ENCODE results near the gene NAT14.
"Not testable (repeated sequence)": the region's sequence is repeated elsewhere in the genome, so short reads cannot be mapped to it uniquely, and the experiment has no call there.

The NAT14 gene

DNA sequence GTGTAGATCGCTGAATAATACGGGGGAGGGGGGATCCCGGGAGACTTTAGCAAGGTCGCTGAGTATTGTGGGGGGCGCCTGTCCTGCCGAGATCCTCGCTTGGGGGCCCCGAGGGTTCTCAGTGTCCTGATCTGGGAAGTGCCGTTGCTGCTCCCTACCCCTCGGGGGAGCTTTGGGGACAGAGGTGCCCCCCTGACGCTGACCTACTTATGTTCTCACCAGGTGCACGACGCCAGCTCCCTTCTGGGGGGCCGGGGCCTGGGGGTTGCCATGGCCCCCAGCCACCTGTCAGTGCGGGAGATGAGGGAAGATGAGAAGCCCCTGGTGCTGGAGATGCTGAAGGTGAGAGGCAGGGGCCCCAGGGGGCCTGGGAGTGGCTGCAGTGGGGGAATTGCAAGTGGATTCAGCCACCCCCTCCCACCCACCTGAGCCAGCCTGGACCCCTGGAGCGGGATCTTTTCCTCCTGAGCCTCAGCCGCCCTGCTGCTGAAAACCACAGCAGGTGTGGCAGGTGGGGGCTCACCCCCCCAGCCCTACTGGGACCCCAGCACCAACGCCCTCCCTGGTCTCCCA lies 537 bp downstream of the NAT14 start:
- no peak for DNase-seq (ENCODE audit: low read depth in 1 of 2, low spot score in 1 of 2)

- no peak for DNase-seq (ENCODE audit: low read depth in 1 of 2, low spot score in 1 of 2)
Measured at GRCh38 chr19:55486043-55486970, 1.3 kb downstream of the NAT14 start.

GRCh38 chr19:55486971-55487923 lies 2.3 kb downstream of the NAT14 start:
- no peak for DNase-seq (ENCODE audit: low read depth in 1 of 2, low spot score in 1 of 2)

- DNase-seq (ENCODE audit: low read depth in 1 of 2, low spot score in 1 of 2) = no peak
Measured at GRCh38 chr19:55487924-55488687, 3.1 kb downstream of the NAT14 start, which contains the start of gene SSC5D. Gene SSC5D, plus strand, starts transcription at chr19:55488436. Its CDS starts 154 bp downstream, at chr19:55488590.

DNA sequence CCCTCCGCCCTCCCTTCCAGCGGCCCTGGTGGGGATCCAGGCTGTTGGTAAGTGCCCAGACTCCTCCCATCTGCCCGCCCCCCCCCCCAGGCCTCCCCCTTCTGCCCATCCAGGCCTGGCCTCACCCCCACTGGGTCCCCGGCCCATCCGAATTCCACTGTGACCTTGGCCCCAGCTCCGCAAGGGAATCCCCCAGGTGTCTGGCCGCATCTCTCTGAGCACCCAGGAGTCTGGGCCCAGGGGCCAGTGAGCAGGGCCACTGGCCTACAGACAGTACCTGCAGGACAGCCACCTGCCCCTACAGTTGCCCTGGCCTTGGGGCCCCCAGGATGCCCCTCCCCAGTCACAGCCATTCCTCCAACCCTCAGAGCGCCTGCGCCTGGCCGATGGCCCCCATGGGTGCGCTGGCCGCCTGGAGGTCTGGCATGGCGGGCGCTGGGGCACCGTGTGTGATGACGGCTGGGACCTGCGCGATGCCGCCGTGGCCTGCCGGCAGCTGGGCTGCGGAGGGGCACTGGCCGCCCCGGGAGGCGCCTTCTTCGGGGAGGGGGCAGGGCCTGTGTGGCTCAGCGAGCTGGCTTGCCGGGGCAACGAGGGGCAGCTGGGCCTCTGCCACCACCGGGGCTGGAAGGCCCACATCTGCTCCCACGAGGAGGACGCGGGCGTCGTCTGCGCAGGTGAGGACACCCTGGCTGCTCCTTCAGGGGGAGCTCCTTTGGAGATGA lies 4.2 kb downstream of the NAT14 start:
- no peak for DNase-seq (ENCODE audit: low read depth in 1 of 2, low spot score in 1 of 2)

- no peak for DNase-seq (ENCODE audit: low read depth in 1 of 2, low spot score in 1 of 2)
Measured at GRCh38 chr19:55489711-55490477, 4.9 kb downstream of the NAT14 start.

DNA sequence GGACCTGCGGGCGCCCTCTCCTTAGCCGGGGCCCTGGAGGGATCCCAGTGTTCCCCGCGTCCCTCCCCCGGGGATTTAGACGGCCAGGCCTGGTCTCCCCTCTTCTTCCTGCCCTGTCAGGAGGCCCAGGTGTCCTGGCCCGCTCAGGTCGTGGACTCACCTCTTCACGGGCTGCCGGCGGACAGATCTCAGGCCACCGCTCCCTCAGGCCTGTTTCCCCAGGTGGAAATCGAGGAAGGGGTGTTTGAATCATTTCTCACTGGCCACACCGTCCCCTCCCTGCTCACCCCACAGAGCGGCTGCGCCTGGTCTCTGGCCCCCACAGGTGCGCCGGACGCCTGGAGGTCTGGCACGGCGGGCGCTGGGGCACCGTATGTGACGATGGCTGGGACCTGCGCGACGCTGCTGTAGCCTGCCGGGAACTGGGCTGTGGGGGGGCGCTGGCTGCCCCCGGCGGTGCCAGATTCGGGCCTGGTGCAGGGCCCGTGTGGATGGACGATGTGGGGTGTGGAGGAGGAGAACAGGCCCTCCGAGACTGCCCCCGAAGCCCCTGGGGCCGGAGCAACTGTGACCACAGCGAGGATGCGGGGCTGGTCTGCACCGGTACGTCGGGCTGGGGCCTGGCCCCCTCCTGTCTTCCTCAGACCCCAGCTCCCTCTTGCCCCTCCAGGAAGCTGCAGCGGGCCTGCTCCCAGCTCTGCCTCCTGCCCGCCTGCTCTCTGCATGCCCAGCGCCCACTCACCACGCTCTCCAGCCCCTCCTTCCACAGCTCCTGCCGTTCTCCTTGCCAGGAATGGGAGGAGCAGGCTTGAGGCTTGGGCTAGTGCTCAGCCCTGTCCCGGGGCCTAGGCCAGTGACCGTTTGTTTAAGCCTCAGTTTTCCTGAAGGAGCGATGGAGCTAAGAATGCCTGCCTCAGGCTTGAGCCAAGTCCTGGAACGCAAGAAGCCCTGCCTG lies 5.8 kb downstream of the NAT14 start:
- DNase-seq (ENCODE audit: low read depth in 1 of 2, low spot score in 1 of 2) = no peak

GRCh38 chr19:55491546-55492360 lies 6.8 kb downstream of the NAT14 start:
- DNase-seq (ENCODE audit: low read depth in 1 of 2, low spot score in 1 of 2) = no peak

- no peak for DNase-seq (ENCODE audit: low read depth in 1 of 2, low spot score in 1 of 2)
Measured at GRCh38 chr19:55492362-55492944, 7.5 kb downstream of the NAT14 start.

DNA sequence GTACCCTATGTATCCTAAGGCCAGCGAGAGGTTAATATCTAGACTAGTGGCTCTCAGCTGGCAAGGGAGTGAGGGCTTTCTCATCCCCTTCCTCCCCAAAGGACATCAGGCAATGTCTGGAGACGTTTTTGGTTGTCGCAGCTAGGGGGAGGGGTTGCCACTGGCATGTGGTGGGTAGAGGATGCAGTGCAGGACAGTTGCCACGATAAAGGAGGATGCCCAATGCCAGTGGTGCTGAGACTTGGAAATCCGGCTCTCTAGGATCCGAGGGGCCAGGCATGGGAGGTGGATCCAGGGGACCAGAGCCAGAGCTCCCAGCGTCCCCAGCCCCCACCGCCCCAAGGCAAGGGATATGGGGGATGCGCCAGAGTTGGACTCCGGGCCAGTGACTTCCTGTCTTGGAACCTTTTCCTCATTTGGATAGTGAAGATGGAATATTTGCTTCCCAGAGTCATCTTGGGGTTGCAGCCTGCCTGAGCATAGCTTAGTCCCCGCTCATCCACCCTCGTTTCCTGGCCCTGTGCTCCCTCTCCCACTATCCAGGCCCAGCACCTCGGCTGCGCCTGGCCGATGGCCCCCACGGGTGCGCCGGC lies 8.2 kb downstream of the NAT14 start:
- no peak for DNase-seq (ENCODE audit: low read depth in 1 of 2, low spot score in 1 of 2)

DNA sequence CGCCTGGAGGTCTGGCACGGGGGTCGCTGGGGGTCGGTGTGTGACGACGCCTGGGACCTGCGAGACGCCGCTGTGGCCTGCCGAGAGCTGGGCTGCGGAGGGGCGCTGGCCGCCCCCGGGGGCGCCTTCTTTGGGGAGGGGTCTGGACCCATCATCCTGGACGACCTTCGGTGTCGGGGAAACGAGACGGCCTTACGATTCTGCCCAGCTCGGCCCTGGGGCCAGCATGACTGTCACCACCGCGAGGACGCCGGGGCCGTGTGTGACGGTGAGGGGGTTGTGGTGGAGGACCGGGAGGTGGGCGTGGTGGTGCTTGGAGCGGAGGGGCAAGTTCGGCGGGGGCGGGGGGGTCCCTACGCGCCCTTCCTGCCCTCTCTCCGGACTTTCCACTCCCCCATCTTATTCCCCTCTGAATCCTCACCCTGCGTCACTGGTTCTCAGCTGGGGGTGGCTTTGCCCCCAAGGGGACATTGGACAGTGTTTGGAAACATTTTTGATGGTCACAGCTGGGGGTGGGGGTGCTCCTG lies 8.7 kb downstream of the NAT14 start:
- DNase-seq (ENCODE audit: low read depth in 1 of 2, low spot score in 1 of 2) = no peak

GRCh38 chr19:55494172-55494761 lies 9.3 kb downstream of the NAT14 start:
- DNase-seq (ENCODE audit: low read depth in 1 of 2, low spot score in 1 of 2) = no peak

DNA sequence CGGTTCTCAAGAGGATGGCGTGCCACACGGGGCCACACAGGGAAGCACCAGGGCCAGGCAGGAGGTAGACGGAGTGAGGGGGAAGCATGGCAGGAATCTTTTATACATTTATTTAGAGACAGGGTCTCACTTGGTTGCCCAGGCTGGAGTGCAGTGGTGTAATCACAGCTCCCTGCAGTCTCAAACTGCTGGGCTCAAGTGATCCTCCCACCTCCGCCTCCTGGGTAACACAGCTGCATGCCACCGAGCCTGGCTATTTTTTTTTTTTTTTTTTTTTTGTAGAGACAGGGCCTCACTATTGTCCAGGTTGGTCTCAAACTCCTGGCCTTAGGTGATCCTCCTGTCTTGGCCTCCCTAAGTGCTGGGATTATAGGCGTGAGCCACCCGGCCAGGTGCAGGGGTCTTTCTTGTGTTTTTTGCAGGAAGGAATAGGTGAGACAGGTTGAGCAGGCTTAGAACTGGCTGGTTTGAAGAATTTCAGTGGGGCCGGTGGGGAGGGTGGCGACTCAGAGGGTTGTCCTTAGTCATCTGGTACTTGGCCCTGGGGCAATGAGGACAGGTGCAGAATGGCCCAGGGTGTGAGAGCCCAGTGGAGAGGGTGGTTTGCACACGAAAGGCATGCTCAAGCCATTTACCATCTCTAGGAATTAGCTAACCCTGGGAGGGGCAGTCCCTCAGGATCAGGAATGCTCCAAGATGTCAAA lies 10.8 kb downstream of the NAT14 start:
- DNase-seq (ENCODE audit: low read depth in 1 of 2, low spot score in 1 of 2) = no peak

- not testable (repeated sequence) for DNase-seq (ENCODE audit: low read depth in 1 of 2, low spot score in 1 of 2)
Measured at GRCh38 chr19:55496820-55497219, 11.8 kb downstream of the NAT14 start.

DNA sequence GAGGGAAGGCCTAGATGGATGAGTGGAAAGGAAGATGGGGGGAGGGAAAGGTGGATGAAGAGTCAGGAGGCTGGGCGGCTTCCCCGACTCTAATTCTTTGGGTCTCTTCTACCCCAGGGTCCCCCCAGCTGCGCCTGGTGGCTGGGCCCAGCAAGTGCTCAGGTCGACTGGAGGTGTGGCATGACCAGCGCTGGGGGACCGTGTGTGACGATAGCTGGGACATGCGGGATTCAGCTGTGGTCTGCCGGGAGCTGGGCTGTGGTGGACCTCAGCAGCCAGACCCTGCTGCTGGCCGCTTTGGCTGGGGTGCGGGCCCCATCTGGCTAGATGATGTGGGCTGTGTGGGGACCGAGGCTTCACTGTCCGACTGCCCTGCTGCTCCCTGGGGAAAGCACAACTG lies 12.8 kb downstream of the NAT14 start:
- no peak for DNase-seq (ENCODE audit: low read depth in 1 of 2, low spot score in 1 of 2)
